ENCODE results near the gene MAML2.

The MAML2 gene

DNA sequence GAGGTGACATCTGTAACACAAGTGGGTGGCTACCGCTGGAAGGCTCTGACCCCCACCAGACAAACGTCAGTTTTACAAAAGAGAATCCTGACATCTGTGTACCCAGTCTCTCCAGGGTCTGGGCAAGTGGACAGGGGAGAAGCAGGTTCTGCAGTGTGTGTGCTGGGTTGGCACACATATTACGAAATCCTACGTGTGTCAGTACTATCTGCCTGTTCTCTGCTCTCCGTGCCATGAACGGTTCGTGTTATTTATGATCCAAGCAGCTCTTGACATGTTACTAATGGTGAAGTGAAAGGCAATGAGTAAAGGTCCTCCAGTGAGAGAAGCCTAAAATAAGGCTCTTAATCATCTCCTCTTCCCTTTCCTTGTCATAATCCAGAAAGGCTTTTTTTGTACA, 217.6 kb downstream of the MAML2 start:
- no peak for DNase-seq (ENCODE audit: low spot score)

DNA sequence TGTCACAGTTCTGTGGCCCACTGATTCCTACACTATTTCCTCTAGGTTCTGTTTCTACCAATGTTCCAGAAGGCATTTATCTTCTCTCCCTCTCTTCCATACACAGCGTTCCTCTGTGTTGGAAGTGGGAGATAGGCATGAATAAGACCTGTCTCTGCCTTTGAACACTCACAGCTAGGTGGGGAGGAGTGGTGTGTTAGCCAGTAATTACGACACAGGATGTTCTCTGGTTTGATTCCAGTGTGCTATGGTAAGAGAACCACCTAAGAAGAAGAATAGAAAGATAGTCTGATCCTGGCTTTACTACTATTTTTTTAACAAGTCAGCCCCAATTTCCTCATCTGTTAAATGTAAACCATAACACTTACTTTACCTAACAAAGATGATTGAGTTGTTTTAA, 218.8 kb downstream of the MAML2 start:
- no peak for DNase-seq (ENCODE audit: low spot score)

DNA sequence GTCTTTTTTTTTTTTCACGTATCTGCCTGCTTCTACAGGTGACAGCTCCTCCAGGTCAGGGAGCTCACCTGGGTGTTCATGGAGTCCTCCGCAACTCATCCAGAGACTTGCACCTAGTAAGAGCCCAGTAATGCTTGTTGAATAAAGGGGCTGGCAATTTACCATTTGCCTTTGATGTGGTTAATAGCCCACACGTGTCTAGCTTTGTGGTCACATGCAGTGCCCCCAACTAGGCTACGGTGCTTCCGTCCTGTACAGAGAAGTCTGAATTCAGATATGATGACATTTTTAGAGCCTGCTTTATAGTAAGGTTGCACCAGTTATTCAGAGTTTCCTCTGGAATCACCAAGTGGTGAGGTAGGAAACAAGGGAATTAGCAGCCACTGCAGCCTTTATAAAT, 219.7 kb downstream of the MAML2 start:
- DNase-seq (ENCODE audit: low spot score) = no peak

DNA sequence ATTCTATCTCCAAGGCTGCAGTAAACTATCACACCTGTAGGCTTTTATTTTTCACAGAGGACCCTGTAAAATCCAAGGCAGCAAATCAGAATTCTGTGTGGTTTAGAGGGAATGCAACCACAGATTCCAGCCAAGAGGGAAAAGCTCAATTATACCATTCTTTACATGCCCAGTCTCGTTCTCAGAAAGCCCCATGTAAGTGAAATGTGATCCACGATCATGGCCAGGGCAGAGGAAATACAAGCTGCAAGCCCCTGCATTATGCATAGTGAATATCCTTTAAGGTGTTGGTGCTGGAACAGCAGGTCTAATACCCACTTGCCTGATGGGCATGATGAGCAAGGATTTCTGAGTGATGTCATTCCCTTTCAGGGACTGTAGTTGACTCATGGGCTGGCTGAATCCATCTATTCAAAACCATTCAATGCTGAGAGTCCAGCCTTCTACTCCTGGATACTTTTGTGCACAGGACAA, 220.4 kb downstream of the MAML2 start:
- DNase-seq (ENCODE audit: low spot score) = no peak

DNA sequence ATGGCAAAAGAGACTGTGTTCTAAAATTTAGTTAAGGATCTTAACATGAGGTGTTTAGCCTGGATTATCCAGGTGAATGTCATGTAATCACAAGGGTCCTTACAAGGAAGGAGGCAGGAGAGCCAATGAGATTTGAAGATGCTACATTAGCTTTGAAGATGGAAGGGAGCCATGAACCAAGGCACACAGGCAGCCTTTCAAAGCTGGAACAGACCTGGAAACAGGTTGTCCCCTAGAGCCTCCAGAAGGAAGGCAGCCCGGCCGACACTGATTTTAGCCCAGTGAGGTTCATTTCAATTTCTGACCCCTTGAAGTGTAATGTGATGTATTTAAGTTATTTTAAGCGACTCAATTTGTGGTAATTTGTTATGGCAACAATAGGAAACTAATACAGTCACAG, 223.8 kb downstream of the MAML2 start:
- no peak for DNase-seq (ENCODE audit: low spot score)

DNA sequence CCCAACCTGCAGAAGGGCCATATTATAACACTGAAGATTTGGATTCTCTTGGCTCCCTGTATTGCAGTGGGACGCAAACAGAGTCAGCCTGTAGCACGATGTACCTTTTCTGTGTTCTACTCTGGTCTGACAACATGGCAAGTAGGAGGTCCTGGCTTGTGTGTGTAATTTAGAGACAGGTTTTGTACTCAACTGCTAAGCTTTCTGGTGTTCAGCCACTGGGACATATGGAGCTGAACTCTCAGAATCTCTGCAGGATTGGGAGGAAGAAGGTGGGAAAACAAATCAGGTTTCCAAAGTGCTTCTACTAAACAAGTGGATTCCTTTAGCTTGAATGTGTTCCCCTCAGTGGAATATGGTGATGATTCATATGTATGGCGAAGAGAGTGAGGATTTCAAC, 226.6 kb downstream of the MAML2 start:
- DNase-seq (ENCODE audit: low spot score) = no peak

DNA sequence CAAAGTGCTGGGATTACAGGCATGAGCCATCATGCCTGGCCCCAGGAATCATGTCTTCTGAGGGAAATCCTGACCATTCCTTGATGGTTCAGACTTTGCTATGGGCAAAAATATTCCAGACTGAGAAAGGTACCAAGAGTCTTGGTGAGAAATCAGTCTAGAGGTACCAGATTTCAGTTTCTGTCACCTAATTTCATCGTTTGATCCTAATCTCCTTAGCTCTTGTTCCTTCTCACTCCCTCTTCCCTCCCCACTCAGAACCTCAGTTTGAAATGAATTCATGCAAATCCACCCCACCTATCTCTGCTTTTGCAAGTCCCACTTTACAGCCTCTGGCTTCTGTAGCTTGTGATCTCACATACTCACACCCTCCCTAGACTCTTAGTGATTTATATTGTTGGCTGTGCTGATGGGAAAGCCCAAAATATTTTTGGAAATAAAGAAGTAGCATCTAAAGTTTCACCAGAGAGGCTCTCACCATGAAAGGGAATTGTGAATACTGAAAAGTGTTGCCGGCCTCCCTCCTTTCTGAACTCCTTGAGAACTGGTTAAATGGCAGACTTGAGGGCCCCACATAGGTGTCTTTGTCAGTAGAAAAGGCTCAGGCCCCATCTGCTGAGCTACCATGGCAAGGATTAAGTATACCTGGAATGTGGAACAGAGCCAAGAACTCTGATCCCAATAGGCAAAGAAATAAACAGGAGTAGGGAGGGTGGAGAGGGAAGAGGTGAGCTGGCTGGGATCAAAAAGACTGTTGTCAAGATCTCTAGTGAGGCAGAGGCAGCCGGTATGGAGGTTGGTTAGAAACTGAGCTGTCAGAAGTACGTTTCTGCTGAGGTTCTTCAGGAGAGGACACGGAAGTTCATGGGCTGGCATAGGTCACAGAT, 228.6 kb downstream of the MAML2 start:
- DNase-seq (ENCODE audit: low spot score) = no peak

DNA sequence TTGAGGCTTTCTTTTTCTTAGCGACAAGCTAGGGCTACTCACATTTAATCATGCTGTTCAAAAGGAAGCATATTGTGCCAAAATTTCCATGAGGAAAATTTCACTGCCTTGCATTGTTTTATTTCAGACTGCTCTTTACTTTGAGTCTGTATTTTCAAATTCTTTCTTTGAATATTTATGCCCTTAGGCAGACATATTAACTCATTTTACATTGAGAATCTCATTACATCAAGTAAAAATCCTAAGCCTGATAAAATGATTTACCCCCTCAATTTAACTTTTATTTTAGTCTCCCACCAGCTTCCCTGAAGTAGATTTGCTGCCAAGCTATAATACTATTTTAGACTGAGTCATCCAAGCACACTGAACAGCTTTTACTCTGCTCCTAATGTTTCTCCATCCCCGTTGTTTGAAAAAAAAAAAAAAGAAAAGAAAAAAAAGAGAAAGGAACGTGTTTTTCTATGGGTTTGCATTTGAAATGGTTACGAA, 229.8 kb downstream of the MAML2 start:
- DNase-seq (ENCODE audit: low spot score) = no peak

DNA sequence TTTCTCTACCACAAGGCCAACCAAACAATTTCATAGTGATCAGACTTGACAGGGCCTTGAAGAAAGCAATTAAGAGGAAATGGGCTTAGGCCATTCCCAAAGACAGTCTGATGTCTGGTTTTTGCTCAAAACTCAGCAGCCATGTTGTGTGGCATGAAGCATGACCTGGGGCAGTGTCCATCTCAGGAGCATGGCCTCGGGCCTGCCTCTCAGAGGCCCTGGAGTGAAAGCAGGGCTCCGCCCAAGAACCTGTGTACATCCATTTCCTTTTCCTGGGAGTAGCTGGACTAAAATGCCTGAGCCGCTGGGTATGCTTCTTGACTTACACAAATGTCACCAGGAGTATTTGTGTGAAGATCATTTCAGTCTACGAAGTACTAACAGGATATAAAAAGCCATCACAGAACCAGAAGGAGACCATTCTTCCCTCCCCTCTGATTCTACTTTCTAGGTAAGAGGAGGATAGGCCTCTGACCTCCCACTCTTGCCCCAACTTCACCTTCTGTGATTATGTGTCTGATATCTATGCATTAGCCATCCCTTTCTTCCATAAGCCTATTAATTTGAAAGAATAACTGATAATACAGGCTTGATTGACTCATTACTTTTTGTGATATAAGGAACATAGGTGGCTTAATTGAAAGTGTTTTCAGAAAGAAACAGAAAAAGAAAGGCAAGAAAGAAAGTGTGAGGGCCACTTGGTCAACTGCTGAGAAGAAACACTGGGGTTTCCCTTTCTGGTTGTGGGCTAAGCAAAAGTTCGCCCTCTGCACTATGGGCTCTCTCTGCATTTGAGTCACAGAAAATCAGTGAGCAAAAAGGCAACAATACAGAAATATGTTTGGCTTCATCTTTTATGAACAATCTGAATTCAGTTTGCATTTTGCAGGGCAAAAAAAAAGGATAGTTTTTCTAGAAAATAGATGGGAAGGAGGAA, 230.5 kb downstream of the MAML2 start:
- DNase-seq (ENCODE audit: low spot score) = no peak

DNA sequence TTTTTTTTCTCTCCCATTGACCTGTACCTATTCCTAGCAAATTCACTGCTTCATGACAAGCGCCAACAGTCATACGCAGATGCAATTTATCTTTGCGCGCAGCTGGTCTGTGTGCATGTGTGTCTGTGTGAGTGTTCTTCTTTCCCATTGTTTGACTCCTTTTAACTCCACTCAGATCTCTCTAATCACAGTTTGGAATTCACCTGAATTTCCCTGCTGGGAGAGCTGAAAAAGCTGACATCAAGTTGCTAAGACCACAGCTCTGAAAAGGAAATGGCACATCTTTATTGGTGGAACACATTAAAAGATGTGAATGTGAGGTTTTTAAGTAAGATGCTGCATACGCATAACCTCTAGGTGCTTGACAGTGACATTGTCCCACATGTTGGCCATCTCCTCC, 231.7 kb downstream of the MAML2 start:
- DNase-seq (ENCODE audit: low spot score) = no peak

DNA sequence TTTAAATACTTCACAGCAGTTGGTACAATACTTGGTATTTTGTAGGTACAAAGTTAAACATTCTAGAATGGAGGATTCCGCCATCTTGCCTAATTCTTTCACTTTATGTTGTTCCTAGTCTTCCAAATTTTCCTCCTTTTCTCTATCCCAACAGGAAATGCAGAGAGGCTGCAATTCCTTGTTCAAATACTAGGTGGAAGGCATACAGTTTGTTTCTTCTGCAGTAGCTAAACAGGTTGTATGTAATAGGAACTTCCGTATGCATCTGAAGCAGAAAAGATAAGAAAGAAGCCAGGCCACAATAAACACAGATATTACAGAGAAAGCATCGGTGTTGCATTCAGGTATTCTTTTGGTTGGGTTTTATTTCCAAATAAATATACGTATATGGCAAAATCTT, 232.7 kb downstream of the MAML2 start:
- DNase-seq (ENCODE audit: low spot score) = no peak

DNA sequence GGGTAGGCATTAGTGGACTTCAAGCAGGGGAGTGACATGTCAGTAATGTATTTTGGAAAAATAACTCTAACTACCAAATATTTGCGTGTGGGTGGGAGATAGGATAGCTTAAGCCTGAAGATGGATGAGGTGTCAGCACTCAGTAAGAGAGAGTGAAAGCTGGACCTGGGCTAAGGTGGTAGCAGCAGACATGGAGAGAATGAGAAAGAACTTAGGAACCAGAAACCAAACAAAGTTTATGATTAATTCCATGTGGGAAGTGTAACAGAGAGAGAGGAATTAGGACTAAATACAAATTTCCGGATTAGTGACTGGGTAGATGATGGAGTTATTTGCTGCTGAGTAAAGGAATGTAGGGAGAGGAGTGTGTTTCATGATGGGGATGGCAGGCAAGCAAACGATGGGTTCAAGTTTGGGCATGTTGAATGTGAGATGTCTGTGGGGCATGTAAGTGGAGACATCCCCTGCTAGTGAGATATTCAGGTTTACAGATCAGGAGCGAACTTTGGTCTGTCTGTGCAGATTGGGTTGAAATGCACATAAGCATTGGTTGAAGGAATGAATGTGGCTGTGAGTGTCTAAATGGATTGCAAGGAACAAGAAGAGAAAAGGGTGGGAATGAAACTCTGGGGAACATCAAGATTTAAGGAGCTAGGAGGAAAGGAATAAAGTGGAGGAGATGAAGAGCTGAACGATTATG, 233.5 kb downstream of the MAML2 start:
- DNase-seq (ENCODE audit: low spot score) = no peak

DNA sequence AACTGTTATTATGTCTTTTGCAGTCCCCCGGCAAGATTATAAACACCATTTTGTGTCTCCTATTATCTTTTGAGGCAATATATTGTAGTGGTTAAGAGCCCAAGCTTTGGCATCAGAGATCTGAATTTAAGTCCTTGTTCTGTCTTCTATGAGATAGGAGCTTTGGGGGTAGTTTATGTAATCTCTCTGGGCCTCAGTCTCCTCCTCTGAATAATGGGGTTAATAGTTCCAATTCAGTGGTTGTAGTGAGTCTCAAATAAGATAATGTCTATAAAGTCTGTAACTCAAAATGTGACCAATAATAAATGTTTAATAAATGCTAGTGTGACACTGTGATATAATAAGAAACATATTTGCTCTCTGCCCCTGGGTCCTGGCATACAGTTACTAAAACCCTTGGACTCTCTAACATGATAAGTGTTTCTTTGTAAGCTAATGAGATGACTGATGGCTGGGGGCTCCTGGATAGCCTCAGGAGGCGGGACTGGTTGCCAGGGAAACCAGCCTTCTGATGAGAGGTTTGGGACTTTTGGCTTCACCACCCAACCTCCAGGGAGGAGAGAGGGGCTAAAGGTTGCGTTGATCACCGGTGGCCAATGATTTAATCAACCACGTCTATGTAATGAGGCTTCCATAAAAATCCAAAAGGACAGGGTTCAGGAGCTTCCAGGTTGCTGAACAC, 235.7 kb downstream of the MAML2 start:
- DNase-seq (ENCODE audit: low spot score) = no peak

DNA sequence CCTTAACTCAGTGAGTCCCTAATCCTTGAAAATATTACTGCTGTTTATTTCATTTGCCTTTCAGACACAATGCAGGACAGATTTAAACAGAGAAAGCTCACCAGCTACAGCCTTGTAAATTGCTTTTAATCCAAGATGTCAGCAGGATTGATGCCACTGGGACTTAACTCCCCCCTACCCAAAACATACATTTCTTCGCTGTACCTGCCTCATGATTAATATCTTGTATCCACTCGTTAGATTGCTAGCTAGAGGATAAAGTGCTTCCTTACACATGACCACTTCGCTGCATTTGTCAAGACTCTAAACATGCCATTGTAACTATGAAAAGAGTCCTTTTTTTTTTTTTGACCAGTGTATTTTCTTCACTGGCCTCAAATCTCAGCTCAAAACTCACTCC, 236.3 kb downstream of the MAML2 start:
- DNase-seq (ENCODE audit: low spot score) = no peak

DNA sequence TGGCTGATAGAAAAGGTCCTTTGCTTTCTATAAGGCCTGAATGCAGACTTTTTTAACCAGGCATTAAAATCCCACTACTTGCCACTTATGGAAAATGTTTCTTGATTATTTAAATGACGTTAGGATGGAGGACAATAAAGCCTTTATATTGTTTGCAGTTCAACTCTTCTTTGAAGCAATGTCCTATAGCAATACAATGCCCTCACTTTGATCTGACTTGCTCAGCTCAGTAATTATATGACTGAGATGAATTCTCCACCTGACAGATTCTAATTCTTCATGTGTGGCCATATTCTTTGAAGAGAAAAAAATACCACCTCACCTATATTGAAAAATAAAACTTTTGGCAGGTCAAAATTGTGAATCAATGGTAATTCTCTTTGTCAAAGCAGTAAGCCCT, 237.1 kb downstream of the MAML2 start:
- no peak for DNase-seq (ENCODE audit: low spot score)

DNA sequence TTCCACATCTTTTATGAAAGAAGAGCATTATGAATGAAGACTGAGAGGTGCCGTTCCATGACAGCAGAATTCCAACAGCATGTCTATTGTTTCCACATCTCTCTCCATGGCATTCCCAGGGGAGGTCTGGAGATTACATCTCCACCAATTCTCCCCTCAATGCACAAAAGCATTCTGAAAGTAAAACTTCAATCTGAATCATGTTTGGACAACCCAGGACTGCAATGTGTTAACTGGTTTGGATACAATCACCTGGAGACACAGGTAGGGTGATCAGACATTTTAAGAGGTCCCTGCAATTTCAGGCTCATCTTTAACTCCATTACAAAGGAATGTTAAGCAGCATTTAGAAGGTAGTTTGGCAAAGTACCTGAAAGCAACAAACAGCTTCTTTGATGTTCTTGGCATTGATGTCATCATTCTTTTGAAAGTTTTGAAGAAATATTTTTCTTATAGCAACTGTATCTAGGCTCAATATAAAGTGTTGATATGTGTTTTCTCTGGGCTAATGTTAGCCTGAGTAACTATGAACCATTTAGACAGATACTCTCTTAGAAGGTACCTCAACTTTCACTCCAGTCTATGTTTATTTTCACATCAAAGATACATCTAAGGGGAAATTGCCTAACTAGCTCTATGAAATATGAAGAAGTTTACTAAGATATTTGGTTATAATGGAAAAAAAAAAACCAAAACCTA, 237.6 kb downstream of the MAML2 start:
- DNase-seq (ENCODE audit: low spot score) = no peak

DNA sequence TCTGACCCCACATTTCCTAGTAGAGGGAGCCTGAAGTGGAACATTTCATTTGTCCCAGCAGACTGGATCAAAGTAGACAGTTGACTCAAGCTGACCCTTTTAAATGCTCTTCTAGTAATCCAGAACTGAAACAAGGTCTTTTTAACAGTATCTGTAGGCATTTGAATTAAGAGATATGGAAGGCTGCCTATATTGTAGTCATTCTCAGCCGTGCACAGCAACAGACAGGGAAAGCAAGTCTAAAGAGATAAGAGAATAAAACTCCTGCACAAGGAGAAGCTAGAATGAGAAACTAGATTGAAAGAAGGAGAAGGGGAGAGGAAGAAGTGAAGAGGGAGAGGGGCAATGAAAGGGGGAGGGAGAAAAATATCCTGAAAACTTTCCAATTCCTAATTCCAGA, 238.5 kb downstream of the MAML2 start:
- DNase-seq (ENCODE audit: low spot score) = no peak

DNA sequence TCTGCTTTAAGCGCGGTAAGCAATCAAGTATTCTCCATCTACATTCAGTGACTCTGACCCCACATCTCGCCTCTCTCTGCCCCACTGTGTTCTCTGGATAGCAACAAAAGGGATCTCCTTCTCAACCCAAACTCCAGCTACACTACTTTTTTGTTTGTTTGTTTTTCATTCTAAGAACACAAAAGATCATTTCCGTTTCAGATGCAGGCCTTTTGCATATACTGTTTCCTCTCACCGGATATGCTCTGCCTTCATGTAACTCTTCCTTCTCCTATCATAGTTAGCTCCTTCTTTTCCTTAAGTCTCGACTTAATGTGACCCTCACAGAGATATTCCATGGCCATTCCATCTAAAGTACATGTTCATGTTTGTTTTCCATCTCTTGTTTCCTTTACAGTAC, 239.3 kb downstream of the MAML2 start:
- DNase-seq (ENCODE audit: low spot score) = no peak

DNA sequence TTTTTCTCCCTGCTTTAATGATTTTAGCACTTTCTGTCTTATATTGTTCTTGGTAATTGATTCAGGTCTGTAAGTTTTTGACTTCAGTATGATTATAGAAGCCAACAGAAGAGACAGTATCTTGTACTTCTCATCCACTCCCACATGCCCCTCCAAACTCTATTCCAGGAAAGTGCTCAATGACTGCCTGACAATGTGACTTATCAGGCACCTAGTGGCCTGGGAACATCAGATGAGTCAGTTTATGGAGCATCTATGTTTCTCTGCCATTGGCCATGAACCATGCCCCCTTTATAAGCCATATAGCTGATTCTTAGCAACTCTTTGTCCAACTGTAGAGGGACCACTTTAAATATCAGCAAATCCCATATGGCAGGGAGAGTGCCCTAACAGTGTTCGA, 239.9 kb downstream of the MAML2 start:
- no peak for DNase-seq (ENCODE audit: low spot score)

DNA sequence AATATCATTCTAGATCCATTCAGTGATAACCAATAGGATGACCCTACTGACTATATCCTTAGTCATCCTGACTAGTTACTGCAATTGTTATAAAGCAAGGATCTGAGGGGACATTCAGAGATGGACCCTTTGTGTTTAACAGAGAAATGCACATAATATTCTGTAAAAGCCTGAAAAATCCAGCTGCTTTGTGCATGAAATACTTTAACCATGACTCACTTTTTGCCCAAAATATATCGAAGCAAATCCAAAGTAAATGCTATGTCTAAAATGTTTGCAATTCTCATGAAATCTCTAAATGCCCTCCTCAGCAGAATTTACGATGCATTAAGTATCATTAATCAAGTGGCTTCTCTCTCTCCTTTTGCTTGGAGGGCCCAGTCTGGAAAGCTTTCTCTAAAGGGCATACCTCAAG, 240.3 kb downstream of the MAML2 start:
- no peak for DNase-seq (ENCODE audit: low spot score)

DNA sequence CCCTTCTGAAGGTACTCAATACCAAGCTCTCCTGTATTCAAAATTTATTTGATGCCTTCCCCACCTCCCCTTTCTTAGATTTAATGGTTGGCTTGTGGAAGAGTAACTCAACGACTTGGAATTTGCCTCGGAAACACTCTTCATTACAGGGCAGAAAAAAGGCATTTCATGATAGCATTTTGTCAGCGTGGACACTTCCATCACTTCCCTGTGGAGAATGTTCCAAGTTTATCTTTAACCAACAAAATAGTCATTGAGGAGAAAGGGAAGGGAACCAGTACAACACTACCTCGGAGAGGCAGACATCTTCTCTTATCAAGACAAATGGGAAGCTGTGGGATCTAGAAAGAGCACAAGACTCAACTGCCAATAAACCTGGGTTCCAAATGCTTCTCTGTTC, 241.8 kb downstream of the MAML2 start:
- DNase-seq (ENCODE audit: low spot score) = no peak

Data from left forelimb (tissue), 1 donor.